Measurements from ENCODE around the gene MEGF8.
"Not testable (repeated sequence)": the region's sequence is repeated elsewhere in the genome, so short reads cannot be mapped to it uniquely, and the experiment has no call there.

Gene MEGF8

DNA sequence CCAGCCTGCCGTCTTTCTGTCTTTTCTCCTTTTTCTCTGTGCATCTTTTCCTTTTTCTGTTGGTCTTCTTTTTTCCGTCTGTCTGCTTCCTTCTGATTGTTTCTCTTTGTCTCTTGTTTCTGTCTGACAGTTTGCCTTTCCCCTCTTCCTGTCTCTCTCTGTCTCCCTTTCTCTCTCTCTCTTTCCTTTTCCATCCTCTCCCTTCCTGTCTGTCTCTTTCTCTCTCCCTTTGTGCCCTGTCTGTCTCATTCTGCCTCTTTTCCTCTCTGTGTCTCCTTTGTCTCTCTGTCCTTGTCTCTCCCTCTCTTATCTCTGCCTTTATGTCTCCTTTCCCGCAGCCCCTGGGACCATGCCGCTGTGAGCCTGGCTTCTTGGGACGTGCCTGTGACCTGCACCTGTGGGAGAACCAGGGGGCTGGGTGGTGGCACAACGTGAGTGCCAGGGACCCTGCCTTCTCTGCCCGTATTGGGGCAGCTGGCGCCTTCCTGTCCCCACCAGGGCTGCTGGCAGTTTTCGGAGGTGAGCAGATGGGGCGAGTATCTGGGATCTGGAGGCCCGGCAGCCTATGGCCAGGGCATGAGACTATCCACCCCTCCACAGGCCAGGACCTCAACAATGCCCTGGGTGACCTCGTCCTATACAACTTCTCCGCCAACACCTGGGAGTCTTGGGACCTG lies 9.4 kb downstream of the MEGF8 start:
- Histone ChIP-seq H3K36me3 (ENCODE audit: low read length) (no peaks in the 10 kb centered on the region), H3K9me3 (ENCODE audit: insufficient read depth, low read length) (no peaks in the 10 kb centered on the region), H3K4me3 (ENCODE audit: insufficient read depth, low read length, poor library complexity, severe bottlenecking) (no peak overlapping the region), H3K79me2 (ENCODE audit: insufficient read depth, low read length) (no peaks in the 10 kb centered on the region), H3K27me3 (ENCODE audit: low read length) (no peaks in the 10 kb centered on the region), H3K9ac (ENCODE audit: low read length) (no peak overlapping the region), H3K27ac (ENCODE audit: low read depth, low read length) (no peak overlapping the region), H3K4me2 (ENCODE audit: low read depth, low read length, poor library complexity, severe bottlenecking) (no peak overlapping the region), H3F3A (ENCODE audit: insufficient read depth) (no peaks in the 10 kb centered on the region), H3K9me2 (replicated peaks; ENCODE audit: insufficient read depth, low read length) (no peaks in the 10 kb centered on the region), H2AFZ (ENCODE audit: low read depth, low read length, severe bottlenecking) (no peak overlapping the region), H4K20me1 (ENCODE audit: low read depth, low read length) (no peaks in the 10 kb centered on the region)
- no peak for TF ChIP-seq EZH2phosphoT487 (conservative IDR thresholded peaks at IDR 0.05; ENCODE audit: low read length)
- TF ChIP-seq, protein P1, sequence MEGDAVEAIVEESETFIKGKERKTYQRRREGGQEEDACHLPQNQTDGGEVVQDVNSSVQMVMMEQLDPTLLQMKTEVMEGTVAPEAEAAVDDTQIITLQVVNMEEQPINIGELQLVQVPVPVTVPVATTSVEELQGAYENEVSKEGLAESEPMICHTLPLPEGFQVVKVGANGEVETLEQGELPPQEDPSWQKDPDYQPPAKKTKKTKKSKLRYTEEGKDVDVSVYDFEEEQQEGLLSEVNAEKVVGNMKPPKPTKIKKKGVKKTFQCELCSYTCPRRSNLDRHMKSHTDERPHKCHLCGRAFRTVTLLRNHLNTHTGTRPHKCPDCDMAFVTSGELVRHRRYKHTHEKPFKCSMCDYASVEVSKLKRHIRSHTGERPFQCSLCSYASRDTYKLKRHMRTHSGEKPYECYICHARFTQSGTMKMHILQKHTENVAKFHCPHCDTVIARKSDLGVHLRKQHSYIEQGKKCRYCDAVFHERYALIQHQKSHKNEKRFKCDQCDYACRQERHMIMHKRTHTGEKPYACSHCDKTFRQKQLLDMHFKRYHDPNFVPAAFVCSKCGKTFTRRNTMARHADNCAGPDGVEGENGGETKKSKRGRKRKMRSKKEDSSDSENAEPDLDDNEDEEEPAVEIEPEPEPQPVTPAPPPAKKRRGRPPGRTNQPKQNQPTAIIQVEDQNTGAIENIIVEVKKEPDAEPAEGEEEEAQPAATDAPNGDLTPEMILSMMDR (IDR thresholded peaks at IDR 0.05; ENCODE audit: insufficient read depth, low read length, poor library complexity, severe bottlenecking) = no peak

DNA sequence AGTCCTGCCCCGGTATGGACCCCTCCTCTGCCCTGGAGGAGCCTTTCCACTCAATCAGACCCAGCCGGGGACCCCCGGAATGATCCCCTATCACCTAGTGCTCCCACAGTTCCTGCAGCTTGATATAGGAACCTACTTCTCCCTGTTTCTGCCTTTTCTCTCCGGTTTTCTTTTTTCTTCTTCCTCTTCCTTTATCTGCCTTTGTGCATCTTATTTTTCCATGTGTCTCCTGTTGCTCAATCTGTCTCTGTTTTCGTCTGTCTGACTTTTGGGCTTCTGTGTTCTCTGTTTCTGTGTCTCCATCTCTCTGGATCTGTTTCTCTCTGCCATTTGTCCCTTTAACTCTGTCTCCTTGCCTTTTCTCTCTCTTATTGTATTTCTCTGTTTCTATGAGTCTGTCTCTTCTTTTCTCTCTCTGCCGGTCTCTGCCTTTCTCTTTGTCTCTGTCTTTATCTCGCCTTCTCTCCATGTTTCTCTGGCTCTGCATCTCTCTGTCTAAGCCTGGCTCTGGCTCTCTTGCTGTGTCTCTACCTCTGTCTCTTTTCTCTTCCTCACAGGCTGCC lies 10.0 kb downstream of the MEGF8 start:
- H3K9ac ChIP-seq (ENCODE audit: low read length) = no peak overlapping the region
- TF ChIP-seq EZH2phosphoT487 (conservative IDR thresholded peaks at IDR 0.05; ENCODE audit: low read length) = no peak
- TF ChIP-seq, protein P1 (IDR thresholded peaks at IDR 0.05; ENCODE audit: insufficient read depth, low read length, poor library complexity, severe bottlenecking) = no peak
- no peaks in the 10 kb centered on the region for H3K27me3 ChIP-seq (ENCODE audit: low read length)
- no peaks in the 10 kb centered on the region for H3K79me2 ChIP-seq (ENCODE audit: insufficient read depth, low read length)
- H3F3A ChIP-seq (ENCODE audit: insufficient read depth) = no peaks in the 10 kb centered on the region
- H3K4me2 ChIP-seq (ENCODE audit: low read depth, low read length, poor library complexity, severe bottlenecking) = no peak overlapping the region
- H3K27ac ChIP-seq (ENCODE audit: low read depth, low read length) = no peak overlapping the region
- H3K36me3 ChIP-seq (ENCODE audit: low read length) = no peaks in the 10 kb centered on the region
- H3K4me3 ChIP-seq (ENCODE audit: insufficient read depth, low read length, poor library complexity, severe bottlenecking) = no peak overlapping the region
- H3K9me2 ChIP-seq (replicated peaks; ENCODE audit: insufficient read depth, low read length) = no peaks in the 10 kb centered on the region
- H4K20me1 ChIP-seq (ENCODE audit: low read depth, low read length) = no peaks in the 10 kb centered on the region
- H3K9me3 ChIP-seq (ENCODE audit: insufficient read depth, low read length) = no peaks in the 10 kb centered on the region
- no peak overlapping the region for H2AFZ ChIP-seq (ENCODE audit: low read depth, low read length, severe bottlenecking)

DNA sequence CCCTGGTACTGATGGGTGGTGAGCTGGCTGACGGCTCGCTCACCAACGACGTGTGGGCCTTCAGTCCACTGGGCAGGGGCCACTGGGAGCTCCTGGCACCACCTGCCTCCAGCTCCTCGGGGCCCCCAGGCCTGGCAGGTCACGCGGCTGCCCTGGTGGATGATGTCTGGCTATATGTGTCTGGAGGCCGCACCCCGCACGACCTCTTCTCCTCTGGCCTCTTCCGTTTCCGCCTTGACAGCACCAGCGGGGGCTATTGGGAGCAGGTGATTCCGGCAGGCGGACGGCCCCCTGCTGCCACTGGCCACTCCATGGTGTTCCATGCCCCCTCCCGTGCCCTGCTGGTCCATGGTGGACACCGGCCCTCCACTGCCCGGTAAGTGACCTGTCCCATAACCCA lies 10.5 kb downstream of the MEGF8 start:
- Histone ChIP-seq H3K36me3 (ENCODE audit: low read length) (no peaks in the 10 kb centered on the region), H4K20me1 (ENCODE audit: low read depth, low read length) (no peaks in the 10 kb centered on the region), H3K9me3 (ENCODE audit: insufficient read depth, low read length) (no peaks in the 10 kb centered on the region), H3K9me2 (replicated peaks; ENCODE audit: insufficient read depth, low read length) (no peaks in the 10 kb centered on the region), H2AFZ (ENCODE audit: low read depth, low read length, severe bottlenecking) (no peak overlapping the region), H3K4me3 (ENCODE audit: insufficient read depth, low read length, poor library complexity, severe bottlenecking) (no peak overlapping the region), H3F3A (ENCODE audit: insufficient read depth) (no peaks in the 10 kb centered on the region), H3K27ac (ENCODE audit: low read depth, low read length) (no peak overlapping the region), H3K27me3 (ENCODE audit: low read length) (no peaks in the 10 kb centered on the region), H3K9ac (ENCODE audit: low read length) (no peak overlapping the region), H3K79me2 (ENCODE audit: insufficient read depth, low read length) (no peaks in the 10 kb centered on the region), H3K4me2 (ENCODE audit: low read depth, low read length, poor library complexity, severe bottlenecking) (no peak overlapping the region)
- TF ChIP-seq EZH2phosphoT487 (conservative IDR thresholded peaks at IDR 0.05; ENCODE audit: low read length) = no peak
- TF ChIP-seq, protein P1 (IDR thresholded peaks at IDR 0.05; ENCODE audit: insufficient read depth, low read length, poor library complexity, severe bottlenecking) = no peak

DNA sequence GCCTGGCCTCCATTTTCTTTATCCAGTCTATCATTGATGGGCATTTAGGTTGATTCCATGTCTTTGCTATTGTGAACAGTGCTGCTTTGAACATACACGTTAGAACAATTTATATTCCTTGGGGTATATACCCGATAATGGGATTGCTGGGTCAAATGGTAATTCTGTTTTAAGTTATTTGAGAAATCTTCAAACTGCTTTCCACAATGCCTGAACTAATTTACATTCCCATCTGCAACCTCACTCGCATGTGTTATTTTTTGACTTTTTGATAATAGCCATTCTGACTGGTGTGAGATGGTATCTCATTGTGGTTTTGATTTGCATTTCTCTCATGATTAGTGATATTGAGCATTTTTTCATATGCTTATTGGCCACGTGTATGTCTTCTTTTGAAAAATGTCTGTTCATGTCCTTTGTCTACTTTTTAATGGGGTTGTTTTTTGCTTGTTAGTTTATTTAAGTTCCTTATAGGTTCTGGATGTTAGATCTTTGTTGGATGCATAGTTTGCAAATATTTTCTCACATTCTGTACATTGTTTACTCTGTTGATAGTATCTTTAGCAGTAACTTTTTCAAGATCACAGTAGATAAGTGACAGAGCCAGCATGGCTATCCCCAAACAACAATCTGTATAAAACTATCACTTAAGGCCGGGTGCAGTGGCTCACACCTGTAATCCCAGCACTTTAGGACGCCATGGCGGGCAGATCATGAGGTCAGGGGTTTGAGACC lies 13.9 kb downstream of the MEGF8 start:
- not testable (repeated sequence) for H3K4me2 ChIP-seq (ENCODE audit: low read depth, low read length, poor library complexity, severe bottlenecking); H3K79me2 ChIP-seq (ENCODE audit: insufficient read depth, low read length); H3F3A ChIP-seq (ENCODE audit: insufficient read depth); H3K9me3 ChIP-seq (ENCODE audit: insufficient read depth, low read length); H4K20me1 ChIP-seq (ENCODE audit: low read depth, low read length); H3K9me2 ChIP-seq (replicated peaks; ENCODE audit: insufficient read depth, low read length); H3K9ac ChIP-seq (ENCODE audit: low read length); H3K27me3 ChIP-seq (ENCODE audit: low read length); H3K27ac ChIP-seq (ENCODE audit: low read depth, low read length); H3K4me3 ChIP-seq (ENCODE audit: insufficient read depth, low read length, poor library complexity, severe bottlenecking); H2AFZ ChIP-seq (ENCODE audit: low read depth, low read length, severe bottlenecking); H3K36me3 ChIP-seq (ENCODE audit: low read length)

DNA sequence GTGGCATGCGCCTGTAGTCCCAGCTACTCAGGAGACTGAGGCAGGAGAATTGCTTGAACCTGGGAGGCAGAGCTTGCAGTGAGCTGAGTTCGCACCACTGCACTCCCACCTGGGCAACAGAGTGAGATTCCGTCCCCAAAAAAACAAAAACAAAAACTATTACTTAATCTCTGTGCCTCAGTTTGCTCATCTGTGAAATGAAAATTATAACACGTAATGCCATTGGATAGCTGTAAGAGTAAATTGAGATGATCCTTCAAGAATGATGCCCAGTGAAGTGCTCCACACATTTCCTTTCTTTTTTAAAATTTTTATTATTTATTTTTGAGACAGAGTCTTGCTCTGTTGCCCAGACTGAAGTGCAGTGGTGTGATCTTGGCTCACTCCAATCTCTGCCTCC lies 14.5 kb downstream of the MEGF8 start:
- H3K36me3 ChIP-seq (ENCODE audit: low read length); H3F3A ChIP-seq (ENCODE audit: insufficient read depth): not testable (repeated sequence)

More for the DNA sequence above, 14.5 kb downstream of the MEGF8 start:
- not testable (repeated sequence) for H3K4me3 ChIP-seq (ENCODE audit: insufficient read depth, low read length, poor library complexity, severe bottlenecking); H4K20me1 ChIP-seq (ENCODE audit: low read depth, low read length); H3K27ac ChIP-seq (ENCODE audit: low read depth, low read length); H3K4me2 ChIP-seq (ENCODE audit: low read depth, low read length, poor library complexity, severe bottlenecking); H3K9ac ChIP-seq (ENCODE audit: low read length); H2AFZ ChIP-seq (ENCODE audit: low read depth, low read length, severe bottlenecking); H3K27me3 ChIP-seq (ENCODE audit: low read length); H3K9me3 ChIP-seq (ENCODE audit: insufficient read depth, low read length); H3K9me2 ChIP-seq (replicated peaks; ENCODE audit: insufficient read depth, low read length); H3K79me2 ChIP-seq (ENCODE audit: insufficient read depth, low read length)
